NCI-H187 treated with DMSO at 0.1 percent for 48 hours (cell line): Measurements from ENCODE around the gene TRIM28.
"Not testable (repeated sequence)": the region's sequence is repeated elsewhere in the genome, so short reads cannot be mapped to it uniquely, and the experiment has no call there.

Experiments used
- DNase-seq: peaks from one replicate; lab custom pipeline; 2025; lab: John Stamatoyannopoulos, UW

Gene TRIM28

GRCh38 chr19:58561373-58562121 lies 17.7 kb downstream of the TRIM28 start:
- DNase-seq, result no peak

- no peak for DNase-seq
These were observed 18.5 kb downstream of the TRIM28 start for GRCh38 chr19:58562122-58563033.

DNA sequence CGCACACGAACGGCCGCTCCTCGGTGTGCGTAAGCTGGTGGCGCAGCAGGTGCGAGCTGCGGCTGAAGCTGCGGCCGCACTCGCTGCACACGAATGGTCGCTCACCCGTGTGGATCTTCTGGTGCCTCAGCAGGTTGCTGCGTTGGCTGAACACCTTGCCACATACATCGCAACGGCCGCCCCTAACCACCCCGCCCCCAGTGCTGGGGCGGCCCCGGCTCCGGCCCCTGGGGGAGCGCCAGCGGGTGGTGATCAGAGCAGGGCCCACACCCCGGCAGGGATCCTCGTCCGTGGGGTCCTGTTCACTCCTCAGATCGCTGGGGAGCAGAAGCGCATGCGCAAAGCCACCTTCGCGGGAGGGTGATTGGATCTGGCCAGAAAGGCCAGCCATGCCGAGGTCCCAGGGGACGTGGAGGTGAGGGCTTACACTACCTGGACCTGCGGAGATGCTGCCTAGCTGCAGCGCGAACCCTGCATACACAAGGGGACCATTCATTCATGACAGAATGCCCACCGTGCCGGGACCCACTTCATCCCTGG lies 19.2 kb downstream of the TRIM28 start:
- no peak for DNase-seq

DNA sequence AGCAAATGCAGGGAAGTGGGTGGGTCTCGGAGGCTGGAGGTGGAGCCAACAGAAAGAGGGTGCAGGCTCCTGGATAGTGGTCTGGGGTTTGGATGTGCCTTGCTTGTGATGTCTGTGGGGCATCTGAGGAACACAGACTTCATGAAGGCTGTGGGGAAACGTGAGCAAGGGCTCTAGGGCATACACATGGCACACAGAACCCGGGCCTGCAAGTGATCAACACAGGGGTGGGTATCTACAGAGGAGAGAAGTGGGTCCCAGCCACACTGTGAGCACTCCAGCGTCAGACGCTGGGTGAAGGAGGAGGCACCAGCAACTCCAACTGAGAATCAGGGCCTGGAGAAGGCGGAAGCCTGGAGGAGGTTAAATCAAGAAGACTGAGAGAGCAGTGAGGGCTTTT lies 20.0 kb downstream of the TRIM28 start:
- no peak for DNase-seq

- no peak for DNase-seq
These were observed 23.1 kb downstream of the TRIM28 start for GRCh38 chr19:58566989-58567388.

GRCh38 chr19:58568453-58569130 lies 24.7 kb downstream of the TRIM28 start:
- DNase-seq, result no peak

DNA sequence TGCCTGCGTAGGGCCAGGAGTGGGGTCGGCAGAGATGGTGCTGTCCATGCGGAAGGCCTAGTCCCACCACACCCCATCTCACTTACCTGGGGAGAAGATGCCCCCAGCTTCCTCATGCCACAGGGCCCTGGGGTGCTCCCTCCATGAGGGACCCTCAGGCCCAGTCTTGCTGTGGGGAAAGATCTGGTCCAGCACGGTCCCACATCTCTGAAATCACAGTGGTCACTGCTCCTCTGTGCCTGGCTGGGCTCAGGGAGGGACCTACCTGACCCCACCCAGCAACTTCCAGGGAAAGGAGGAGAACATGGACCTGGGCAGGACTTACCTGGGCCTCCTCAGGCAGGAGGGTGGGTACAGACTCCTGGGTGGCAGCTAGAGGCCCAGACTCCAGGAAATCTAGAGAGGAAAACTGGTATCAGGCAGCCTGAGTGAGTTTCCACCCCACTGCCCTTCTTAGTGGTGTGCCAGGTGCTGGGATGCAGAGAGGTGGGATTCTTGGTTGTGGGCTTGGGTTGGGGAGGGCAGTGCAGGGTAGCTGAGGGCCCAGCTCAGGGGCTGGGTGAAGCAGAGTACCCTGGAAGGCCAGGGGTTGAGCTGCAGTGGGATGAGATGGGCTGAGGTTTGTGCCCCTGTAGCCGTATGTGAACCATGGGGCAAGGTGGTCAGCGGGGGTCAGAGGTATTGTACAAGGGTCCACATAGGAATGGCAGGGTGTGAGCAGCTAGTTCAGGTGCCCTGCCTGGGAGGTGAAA lies 25.5 kb downstream of the TRIM28 start:
- DNase-seq, result no peak

DNA sequence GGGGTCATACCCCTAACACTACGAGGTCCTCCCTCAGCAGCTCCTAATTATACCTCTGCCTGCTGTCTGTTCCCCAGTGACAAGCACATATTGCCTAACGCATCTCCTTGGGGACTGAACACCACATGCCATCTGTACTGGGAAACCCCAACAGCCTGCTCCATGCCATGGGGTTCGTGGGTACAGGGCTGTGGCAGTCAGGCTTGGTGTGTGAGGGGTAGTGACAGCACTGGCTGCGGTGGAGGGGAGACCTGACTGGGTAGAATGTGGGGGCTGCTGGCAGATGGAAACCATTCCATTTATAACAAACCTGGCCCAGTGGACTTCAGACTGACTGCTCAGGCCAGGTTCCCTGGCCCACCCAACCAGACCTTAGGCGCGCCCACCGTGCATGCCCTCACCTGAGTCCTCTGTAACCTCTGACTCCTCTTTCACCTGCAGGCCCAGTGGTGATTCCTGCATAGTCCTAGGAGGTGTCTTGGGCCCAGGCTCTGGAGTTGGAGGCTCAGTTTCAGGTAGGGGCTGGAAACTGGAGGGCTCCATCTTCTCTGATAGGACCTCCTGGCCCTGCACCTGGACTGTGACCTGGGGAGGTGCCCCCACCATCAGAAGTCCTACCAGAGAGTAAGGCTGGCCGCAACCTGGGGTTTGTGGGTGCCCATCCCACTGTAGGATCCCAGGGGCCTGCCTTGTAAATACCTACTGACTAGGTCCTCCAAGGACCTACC lies 26.2 kb downstream of the TRIM28 start:
- DNase-seq, result no peak

GRCh38 chr19:58570770-58571574 lies 27.1 kb downstream of the TRIM28 start:
- no peak for DNase-seq

GRCh38 chr19:58571575-58571947 lies 27.7 kb downstream of the TRIM28 start:
- DNase-seq, result no peak

GRCh38 chr19:58572026-58572817 lies 28.4 kb downstream of the TRIM28 start:
- DNase-seq, result no peak

- no peak for DNase-seq
These were observed 29.2 kb downstream of the TRIM28 start, which contains the start of gene MZF1 for GRCh38 chr19:58572818-58573657. MZF1 (minus strand) TSS chr19:58573335; CDS start chr19:58571389, 1,946 bp downstream.

DNA sequence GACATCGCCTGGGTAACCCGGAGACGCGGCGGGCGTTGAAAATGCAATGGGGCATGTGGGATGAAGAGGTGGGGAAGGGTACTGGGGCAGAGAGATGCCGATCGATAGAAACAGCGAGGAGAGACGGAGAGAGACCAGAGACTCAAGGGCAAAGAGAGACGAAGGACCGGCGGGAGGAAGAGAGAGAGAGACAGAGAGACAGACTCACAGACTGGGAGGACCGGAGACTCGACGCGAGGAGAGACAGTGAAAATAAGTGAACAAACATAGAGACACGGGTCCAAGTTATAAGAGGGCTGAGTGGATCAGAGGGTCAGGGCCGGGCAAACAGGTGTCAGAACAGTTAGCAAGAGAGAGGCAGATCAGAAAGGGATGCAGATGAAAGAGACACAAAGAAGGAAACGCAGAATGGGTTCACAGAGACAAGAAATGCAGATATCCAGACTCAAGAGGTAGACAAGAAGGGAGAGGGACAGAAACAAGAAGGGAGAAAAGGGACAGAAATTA lies 29.8 kb downstream of the TRIM28 start:
- DNase-seq, result no peak

- no peak for DNase-seq
These were observed 31.5 kb downstream of the TRIM28 start for GRCh38 chr19:58575183-58576041.

- DNase-seq, result not testable (repeated sequence)
These were observed 33.7 kb downstream of the TRIM28 start for GRCh38 chr19:58577581-58577980.

DNA sequence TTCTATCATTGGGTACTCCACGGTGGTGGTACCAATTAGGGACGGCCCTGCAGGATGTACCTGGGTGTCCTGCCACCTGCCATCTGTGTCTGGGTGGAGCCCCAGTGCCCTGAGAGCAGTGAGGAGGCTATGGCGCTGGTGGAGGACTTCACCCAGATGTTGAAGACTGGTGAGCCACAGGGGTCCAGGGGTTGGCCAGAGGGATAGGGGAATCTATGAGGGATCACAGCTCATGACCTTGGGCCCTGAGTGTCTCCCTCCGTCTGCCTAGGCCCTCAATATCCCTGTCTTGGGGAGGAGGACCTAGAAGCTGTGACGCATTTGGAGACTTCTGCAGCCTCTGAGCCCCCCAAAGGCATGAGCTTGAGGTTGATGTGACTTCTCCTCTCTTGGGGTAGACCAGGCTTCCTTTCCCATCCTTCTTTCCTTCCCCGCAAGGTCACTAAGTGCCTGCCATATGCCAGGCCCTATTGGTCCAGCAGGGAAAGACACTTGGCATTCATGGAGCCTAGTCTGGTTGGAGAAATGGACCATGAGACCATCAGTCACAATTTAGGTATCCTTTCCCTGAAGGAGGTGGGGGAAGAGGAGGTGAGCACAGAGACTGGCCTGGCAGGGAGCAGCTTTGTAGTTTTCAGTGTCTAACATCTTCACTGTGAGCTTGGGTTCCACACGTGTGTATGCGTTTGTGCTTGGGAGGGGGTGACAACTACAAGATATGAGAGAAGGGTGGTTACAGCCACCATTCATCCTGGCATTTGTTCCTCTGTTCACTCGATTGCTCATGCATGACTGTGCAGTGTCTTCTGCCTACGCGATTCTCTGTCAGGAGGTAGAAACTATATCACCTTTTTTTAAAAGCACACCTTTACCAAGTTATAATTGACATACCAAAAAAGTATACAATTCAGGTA lies 34.4 kb downstream of the TRIM28 start:
- no peak for DNase-seq
